ENCODE data around the gene WWOX.

WWOX gene

DNA sequence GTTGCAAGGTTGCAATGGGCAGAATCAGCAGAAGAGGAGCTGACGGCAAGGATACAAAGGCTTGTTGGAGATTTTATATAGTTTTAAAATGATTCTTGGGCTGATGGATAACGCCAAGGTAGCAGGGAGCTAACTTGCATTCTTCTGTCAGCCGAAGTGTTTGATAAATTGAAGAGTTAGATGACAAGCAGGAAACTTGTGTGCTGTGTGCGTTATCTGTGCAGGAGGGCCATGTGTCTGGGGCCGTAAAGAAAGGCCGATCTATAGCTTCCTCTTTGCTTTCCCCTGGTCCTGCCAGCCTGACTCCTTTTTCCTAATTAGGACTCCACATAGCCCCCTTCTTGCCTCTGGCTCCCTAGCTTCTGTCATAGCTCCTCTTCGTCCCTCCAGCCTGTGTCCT, 6.7 kb upstream of the WWOX start:
- Histone ChIP-seq H3K27me3 (replicated peaks; ENCODE audit: control insufficient read depth, insufficient read depth, low read length) (no peaks in the 10 kb centered on the region), H3K4me3 (replicated peaks; ENCODE audit: low read depth, low read length) (no peak overlapping the region), H3K36me3 (ENCODE audit: control insufficient read depth, insufficient read depth, low read length) (no peaks in the 10 kb centered on the region)
- no peak for DNase-seq (ENCODE audit: extremely low read depth, insufficient read length)
- TF ChIP-seq, protein P1, sequence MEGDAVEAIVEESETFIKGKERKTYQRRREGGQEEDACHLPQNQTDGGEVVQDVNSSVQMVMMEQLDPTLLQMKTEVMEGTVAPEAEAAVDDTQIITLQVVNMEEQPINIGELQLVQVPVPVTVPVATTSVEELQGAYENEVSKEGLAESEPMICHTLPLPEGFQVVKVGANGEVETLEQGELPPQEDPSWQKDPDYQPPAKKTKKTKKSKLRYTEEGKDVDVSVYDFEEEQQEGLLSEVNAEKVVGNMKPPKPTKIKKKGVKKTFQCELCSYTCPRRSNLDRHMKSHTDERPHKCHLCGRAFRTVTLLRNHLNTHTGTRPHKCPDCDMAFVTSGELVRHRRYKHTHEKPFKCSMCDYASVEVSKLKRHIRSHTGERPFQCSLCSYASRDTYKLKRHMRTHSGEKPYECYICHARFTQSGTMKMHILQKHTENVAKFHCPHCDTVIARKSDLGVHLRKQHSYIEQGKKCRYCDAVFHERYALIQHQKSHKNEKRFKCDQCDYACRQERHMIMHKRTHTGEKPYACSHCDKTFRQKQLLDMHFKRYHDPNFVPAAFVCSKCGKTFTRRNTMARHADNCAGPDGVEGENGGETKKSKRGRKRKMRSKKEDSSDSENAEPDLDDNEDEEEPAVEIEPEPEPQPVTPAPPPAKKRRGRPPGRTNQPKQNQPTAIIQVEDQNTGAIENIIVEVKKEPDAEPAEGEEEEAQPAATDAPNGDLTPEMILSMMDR (IDR thresholded peaks at IDR 0.05; ENCODE audit: insufficient read depth, low read length, poor library complexity, severe bottlenecking), result no peak

DNA sequence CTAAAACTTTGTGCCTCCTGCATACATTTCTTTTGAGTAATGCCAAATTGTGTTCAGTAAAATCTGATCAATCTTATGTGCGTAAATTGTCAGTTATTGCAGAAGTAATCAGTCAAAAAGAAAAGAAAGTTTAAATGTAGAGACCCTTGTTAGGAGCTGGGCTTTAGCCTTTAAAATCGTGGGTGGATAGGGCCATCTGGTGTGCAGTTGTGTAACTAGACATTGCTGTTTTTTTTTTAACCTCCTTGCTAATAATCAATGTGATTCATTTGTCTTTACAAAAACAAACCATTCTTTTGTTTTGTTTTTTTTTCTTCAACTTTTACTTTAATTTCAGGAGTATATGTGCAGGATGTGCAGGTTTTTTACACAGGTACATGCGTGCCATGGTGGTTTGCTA, 5.3 kb upstream of the WWOX start:
- Histone ChIP-seq H3K36me3 (ENCODE audit: control insufficient read depth, insufficient read depth, low read length) (no peaks in the 10 kb centered on the region), H3K27me3 (replicated peaks; ENCODE audit: control insufficient read depth, insufficient read depth, low read length) (no peaks in the 10 kb centered on the region), H3K4me3 (replicated peaks; ENCODE audit: low read depth, low read length) (no peak overlapping the region)
- TF ChIP-seq, protein P1 (IDR thresholded peaks at IDR 0.05; ENCODE audit: insufficient read depth, low read length, poor library complexity, severe bottlenecking), result no peak
- no peak for DNase-seq (ENCODE audit: extremely low read depth, insufficient read length)

DNA sequence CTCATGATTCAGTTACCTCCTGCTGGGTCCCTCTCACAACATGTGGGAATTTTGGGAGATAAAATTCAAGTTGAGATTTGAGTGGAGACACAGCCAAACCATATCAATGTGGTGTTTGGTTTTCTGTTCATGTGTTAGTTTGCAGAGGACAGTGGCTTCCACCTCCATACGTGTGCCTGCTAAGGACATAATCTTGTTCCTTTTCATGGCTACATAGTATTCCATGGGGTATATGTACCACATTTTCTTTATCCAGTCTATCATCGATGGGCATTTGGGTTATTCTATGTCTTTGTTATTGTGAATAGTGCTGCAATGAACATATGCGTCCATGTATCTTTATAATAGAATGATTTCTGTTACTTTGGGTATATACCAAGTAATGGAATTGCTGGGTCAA, 4.5 kb upstream of the WWOX start:
- TF ChIP-seq, protein P1 (IDR thresholded peaks at IDR 0.05; ENCODE audit: insufficient read depth, low read length, poor library complexity, severe bottlenecking), result no peak
- Histone ChIP-seq H3K27me3 (replicated peaks; ENCODE audit: control insufficient read depth, insufficient read depth, low read length) (no peaks in the 10 kb centered on the region), H3K36me3 (ENCODE audit: control insufficient read depth, insufficient read depth, low read length) (no peaks in the 10 kb centered on the region), H3K4me3 (replicated peaks; ENCODE audit: low read depth, low read length) (no peak overlapping the region)
- DNase-seq (ENCODE audit: extremely low read depth, insufficient read length), result no peak

DNA sequence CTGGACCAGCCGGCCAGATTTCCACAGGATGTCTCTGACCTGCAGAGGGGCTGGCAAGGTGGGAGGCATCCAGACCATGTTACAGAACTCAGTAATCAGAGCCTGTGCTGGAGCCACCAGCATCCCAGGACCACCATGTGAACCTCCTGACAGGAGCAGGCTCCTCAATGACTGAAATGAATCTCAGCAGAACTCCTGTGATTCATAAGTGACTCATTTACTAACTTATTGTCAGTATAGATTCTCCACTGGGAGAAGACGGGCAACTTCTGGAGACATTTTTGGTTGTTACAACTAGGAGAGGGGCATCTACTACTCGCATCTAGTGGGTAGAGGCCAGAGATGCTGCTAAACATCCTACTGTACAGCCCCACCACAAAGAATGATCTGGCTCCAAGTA, 3.1 kb upstream of the WWOX start:
- TF ChIP-seq, protein P1 (IDR thresholded peaks at IDR 0.05; ENCODE audit: insufficient read depth, low read length, poor library complexity, severe bottlenecking), result no peak

DNA sequence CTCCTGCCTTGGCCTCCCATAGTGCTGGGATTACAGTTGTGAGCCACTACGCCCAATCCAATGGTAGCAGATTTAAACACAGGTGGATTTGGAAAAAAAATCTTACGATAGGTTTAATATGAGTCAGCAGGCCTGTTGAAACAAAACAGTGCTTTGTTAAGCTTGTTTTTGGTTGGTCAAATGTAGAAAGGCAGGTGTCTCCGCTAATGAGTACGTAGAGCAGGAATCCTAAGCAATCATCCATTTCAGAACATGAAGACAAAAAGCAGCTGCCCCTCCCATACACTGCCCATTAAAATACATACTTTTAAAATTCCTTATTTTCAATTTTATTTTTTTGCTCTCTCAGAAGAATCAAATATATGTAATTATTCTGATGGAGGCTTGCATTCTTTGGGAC, 1.9 kb upstream of the WWOX start:
- no peak for DNase-seq (ENCODE audit: extremely low read depth, insufficient read length)
- Histone ChIP-seq H3K36me3 (ENCODE audit: control insufficient read depth, insufficient read depth, low read length) (no peaks in the 10 kb centered on the region), H3K4me3 (replicated peaks; ENCODE audit: low read depth, low read length) (no peak overlapping the region), H3K27me3 (replicated peaks; ENCODE audit: control insufficient read depth, insufficient read depth, low read length) (no peaks in the 10 kb centered on the region)
- TF ChIP-seq, protein P1 (IDR thresholded peaks at IDR 0.05; ENCODE audit: insufficient read depth, low read length, poor library complexity, severe bottlenecking), result no peak

More for the DNA sequence above, 3.1 kb upstream of the WWOX start:
- H3K36me3 ChIP-seq (ENCODE audit: control insufficient read depth, insufficient read depth, low read length), result no peaks in the 10 kb centered on the region
- no peak overlapping the region for H3K4me3 ChIP-seq (replicated peaks; ENCODE audit: low read depth, low read length)
- H3K27me3 ChIP-seq (replicated peaks; ENCODE audit: control insufficient read depth, insufficient read depth, low read length), result no peaks in the 10 kb centered on the region
- no peak for DNase-seq (ENCODE audit: extremely low read depth, insufficient read length)

DNA sequence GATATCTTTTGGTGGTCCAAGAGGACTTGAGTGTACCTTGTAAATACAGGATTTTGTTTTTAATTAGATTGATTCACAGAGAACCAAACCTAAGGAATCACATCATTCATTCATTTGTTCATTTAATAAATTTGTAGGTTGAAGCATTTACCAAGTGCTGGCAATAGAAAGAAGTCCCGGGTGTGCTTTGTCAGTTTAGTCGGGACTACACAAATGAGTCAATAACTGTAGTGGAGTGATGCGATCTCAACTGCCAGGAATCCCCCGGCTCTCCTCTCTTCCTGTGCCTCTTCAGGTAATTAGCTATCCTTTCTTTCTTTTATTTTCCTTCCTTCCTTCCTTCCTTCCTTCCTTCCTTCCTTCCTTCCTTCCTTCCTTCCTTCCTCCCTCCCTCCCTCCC, 1.4 kb upstream of the WWOX start:
- DNase-seq (ENCODE audit: extremely low read depth, insufficient read length), result peak; percentile 38
- H3K27me3 ChIP-seq (replicated peaks; ENCODE audit: control insufficient read depth, insufficient read depth, low read length), result no peaks in the 10 kb centered on the region
- H3K4me3 ChIP-seq (replicated peaks; ENCODE audit: low read depth, low read length), result no peak overlapping the region
- TF ChIP-seq, protein P1 (IDR thresholded peaks at IDR 0.05; ENCODE audit: insufficient read depth, low read length, poor library complexity, severe bottlenecking), result no peak
- no peaks in the 10 kb centered on the region for H3K36me3 ChIP-seq (ENCODE audit: control insufficient read depth, insufficient read depth, low read length)
